ENCODE results near the gene SCN5A.

Gene SCN5A

GRCh38 chr3:38522002-38522401 is 127.5 kb downstream of the SCN5A start:
- Histone ChIP-seq H3K9ac (ENCODE audit: low read length) (no peak overlapping the region), H2AK5ac (ENCODE audit: low read length, severe bottlenecking) (no peak overlapping the region), H3K9me3 (ENCODE audit: control insufficient read depth, low read length) (no peaks in the 10 kb centered on the region), H3K79me1 (replicated peaks; ENCODE audit: low read length, poor library complexity, severe bottlenecking) (peaks cover 8% of the 10 kb centered on the region), H3K4me1 (ENCODE audit: control insufficient read depth, insufficient read depth, low read depth, low read length) (no peaks in the 10 kb centered on the region), H3K27me3 (ENCODE audit: control insufficient read depth in 1 of 2, insufficient read depth in 1 of 2, low read length in 2 of 2) (no peaks in the 10 kb centered on the region), H2BK12ac (ENCODE audit: low read length in 2 of 2) (no peak overlapping the region), H2BK15ac (ENCODE audit: low read depth, poor library complexity, severe bottlenecking) (no peak overlapping the region), H3K4me2 (ENCODE audit: low read length, poor library complexity, severe bottlenecking) (no peak overlapping the region), H3K4me3 (ENCODE audit: insufficient read depth in 1 of 2, low read depth in 1 of 2, low read length in 2 of 2) (no peak overlapping the region), H2BK120ac (ENCODE audit: low read depth, low read length) (no peak overlapping the region), H2BK5ac (ENCODE audit: low read depth, low read length, poor library complexity, severe bottlenecking) (no peak overlapping the region), H3K14ac (ENCODE audit: low read length in 2 of 2) (no peak overlapping the region), H3K18ac (ENCODE audit: low read depth in 1 of 2, low read length in 2 of 2) (no peak overlapping the region), H3K23ac (ENCODE audit: low read length in 2 of 2) (no peak overlapping the region), H3K36me3 (ENCODE audit: control insufficient read depth in 1 of 2, insufficient read depth in 2 of 2, low read depth in 1 of 2, low read length in 2 of 2) (peaks cover 12 to 67% of the 10 kb centered on the region in 2 experiments), H3K27ac (ENCODE audit: low read length, poor library complexity, severe bottlenecking) (no peak overlapping the region), H4K91ac (ENCODE audit: low read length) (no peak overlapping the region), H2AFZ (ENCODE audit: low read depth, low read length) (no peak overlapping the region), H4K8ac (ENCODE audit: low read length) (no peak overlapping the region), H3K4ac (ENCODE audit: low read depth in 1 of 2, low read length in 2 of 2) (no peak overlapping the region)
- no peak for DNase-seq
- 97% methylated on average over 6 of the region's 6 CpGs for WGBS

- Histone ChIP-seq H4K91ac (ENCODE audit: low read length) (no peak overlapping the region), H2BK5ac (ENCODE audit: low read depth, low read length, poor library complexity, severe bottlenecking) (no peak overlapping the region), H3K18ac (ENCODE audit: low read depth in 1 of 2, low read length in 2 of 2) (no peak overlapping the region), H4K8ac (ENCODE audit: low read length) (no peak overlapping the region), H3K4ac (ENCODE audit: low read depth in 1 of 2, low read length in 2 of 2) (no peak overlapping the region), H3K9me3 (ENCODE audit: control insufficient read depth, low read length) (no peaks in the 10 kb centered on the region), H3K23ac (ENCODE audit: low read length in 2 of 2) (no peak overlapping the region), H3K36me3 (ENCODE audit: control insufficient read depth in 1 of 2, insufficient read depth in 2 of 2, low read depth in 1 of 2, low read length in 2 of 2) (peaks cover 7 to 67% of the 10 kb centered on the region in 2 experiments), H3K4me1 (ENCODE audit: control insufficient read depth, insufficient read depth, low read depth, low read length) (no peaks in the 10 kb centered on the region), H3K9ac (ENCODE audit: low read length) (no peak overlapping the region), H3K4me3 (ENCODE audit: insufficient read depth in 1 of 2, low read depth in 1 of 2, low read length in 2 of 2) (no peak overlapping the region), H3K79me1 (replicated peaks; ENCODE audit: low read length, poor library complexity, severe bottlenecking) (peaks cover 4% of the 10 kb centered on the region), H3K14ac (ENCODE audit: low read length in 2 of 2) (no peak overlapping the region), H2AFZ (ENCODE audit: low read depth, low read length) (no peak overlapping the region), H3K4me2 (ENCODE audit: low read length, poor library complexity, severe bottlenecking) (no peak overlapping the region), H2AK5ac (ENCODE audit: low read length, severe bottlenecking) (no peak overlapping the region), H2BK12ac (ENCODE audit: low read length in 2 of 2) (no peak overlapping the region), H3K27ac (ENCODE audit: low read length, poor library complexity, severe bottlenecking) (no peak overlapping the region), H2BK120ac (ENCODE audit: low read depth, low read length) (no peak overlapping the region), H3K27me3 (ENCODE audit: control insufficient read depth in 1 of 2, insufficient read depth in 1 of 2, low read length in 2 of 2) (no peaks in the 10 kb centered on the region), H2BK15ac (ENCODE audit: low read depth, poor library complexity, severe bottlenecking) (no peak overlapping the region)
- WGBS, result 2% methylated on average over 4 of the region's 5 CpGs
- peak; percentile 71 for DNase-seq
Observed at GRCh38 chr3:38521391-38521987, 128.0 kb downstream of the SCN5A start.

- Histone ChIP-seq H3K36me3 (ENCODE audit: control insufficient read depth in 1 of 2, insufficient read depth in 2 of 2, low read depth in 1 of 2, low read length in 2 of 2) (peaks cover 8 to 61% of the 10 kb centered on the region in 2 experiments), H3K14ac (ENCODE audit: low read length in 2 of 2) (no peak overlapping the region), H3K4me2 (ENCODE audit: low read length, poor library complexity, severe bottlenecking) (no peak overlapping the region), H4K91ac (ENCODE audit: low read length) (no peak overlapping the region), H2BK15ac (ENCODE audit: low read depth, poor library complexity, severe bottlenecking) (no peak overlapping the region), H3K9me3 (ENCODE audit: control insufficient read depth, low read length) (no peaks in the 10 kb centered on the region), H2AK5ac (ENCODE audit: low read length, severe bottlenecking) (no peak overlapping the region), H3K79me1 (replicated peaks; ENCODE audit: low read length, poor library complexity, severe bottlenecking) (peaks cover 6% of the 10 kb centered on the region), H3K18ac (ENCODE audit: low read depth in 1 of 2, low read length in 2 of 2) (no peak overlapping the region), H3K4ac (ENCODE audit: low read depth in 1 of 2, low read length in 2 of 2) (no peak overlapping the region), H3K23ac (ENCODE audit: low read length in 2 of 2) (no peak overlapping the region), H2BK120ac (ENCODE audit: low read depth, low read length) (no peak overlapping the region), H3K9ac (ENCODE audit: low read length) (no peak overlapping the region), H2AFZ (ENCODE audit: low read depth, low read length) (no peak overlapping the region), H3K27me3 (ENCODE audit: control insufficient read depth in 1 of 2, insufficient read depth in 1 of 2, low read length in 2 of 2) (no peaks in the 10 kb centered on the region), H2BK12ac (ENCODE audit: low read length in 2 of 2) (no peak overlapping the region), H3K4me3 (ENCODE audit: insufficient read depth in 1 of 2, low read depth in 1 of 2, low read length in 2 of 2) (no peak overlapping the region), H3K4me1 (ENCODE audit: control insufficient read depth, insufficient read depth, low read depth, low read length) (no peaks in the 10 kb centered on the region), H3K27ac (ENCODE audit: low read length, poor library complexity, severe bottlenecking) (no peak overlapping the region), H2BK5ac (ENCODE audit: low read depth, low read length, poor library complexity, severe bottlenecking) (no peak overlapping the region), H4K8ac (ENCODE audit: low read length) (no peak overlapping the region)
- DNase-seq, result no peak
- 76% methylated on average over 3 of the region's 5 CpGs for WGBS
Observed at GRCh38 chr3:38519651-38520050, 129.8 kb downstream of the SCN5A start.

GRCh38 chr3:38519000-38519399 is 130.5 kb downstream of the SCN5A start:
- H3K4me2 ChIP-seq (ENCODE audit: low read length, poor library complexity, severe bottlenecking), result no peak overlapping the region
- H2AK5ac ChIP-seq (ENCODE audit: low read length, severe bottlenecking), result no peak overlapping the region
- no peak overlapping the region for H3K14ac ChIP-seq (ENCODE audit: low read length in 2 of 2)
- no peak overlapping the region for H4K8ac ChIP-seq (ENCODE audit: low read length)
- no peak overlapping the region for H2BK5ac ChIP-seq (ENCODE audit: low read depth, low read length, poor library complexity, severe bottlenecking)
- peak overlapping the region; percentile 1 for H3K9ac ChIP-seq (ENCODE audit: low read length)
- no peak overlapping the region for H2BK120ac ChIP-seq (ENCODE audit: low read depth, low read length)
- H2BK12ac ChIP-seq (ENCODE audit: low read length in 2 of 2), result no peak overlapping the region
- H3K4ac ChIP-seq (ENCODE audit: low read depth in 1 of 2, low read length in 2 of 2), result no peak overlapping the region
- H4K91ac ChIP-seq (ENCODE audit: low read length), result no peak overlapping the region
- no peaks in the 10 kb centered on the region for H3K27me3 ChIP-seq (ENCODE audit: control insufficient read depth in 1 of 2, insufficient read depth in 1 of 2, low read length in 2 of 2)
- no peak overlapping the region for H3K18ac ChIP-seq (ENCODE audit: low read depth in 1 of 2, low read length in 2 of 2)
- peaks cover 5 to 60% of the 10 kb centered on the region in 2 experiments for H3K36me3 ChIP-seq (ENCODE audit: control insufficient read depth in 1 of 2, insufficient read depth in 2 of 2, low read depth in 1 of 2, low read length in 2 of 2)
- H2AFZ ChIP-seq (ENCODE audit: low read depth, low read length), result no peak overlapping the region
- H3K27ac ChIP-seq (ENCODE audit: low read length, poor library complexity, severe bottlenecking), result no peak overlapping the region
- WGBS, result no CpG with 5 or more reads among the region's 1 CpG
- no peak overlapping the region for H2BK15ac ChIP-seq (ENCODE audit: low read depth, poor library complexity, severe bottlenecking)
- no peaks in the 10 kb centered on the region for H3K4me1 ChIP-seq (ENCODE audit: control insufficient read depth, insufficient read depth, low read depth, low read length)
- no peak overlapping the region for H3K23ac ChIP-seq (ENCODE audit: low read length in 2 of 2)
- H3K79me1 ChIP-seq (replicated peaks; ENCODE audit: low read length, poor library complexity, severe bottlenecking), result peaks cover 6% of the 10 kb centered on the region
- no peak for DNase-seq
- no peak overlapping the region for H3K4me3 ChIP-seq (ENCODE audit: insufficient read depth in 1 of 2, low read depth in 1 of 2, low read length in 2 of 2)
- no peaks in the 10 kb centered on the region for H3K9me3 ChIP-seq (ENCODE audit: control insufficient read depth, low read length)
